C4-2B (cell line): ENCODE results near the gene MFAP2.

ENCODE experiments used
- CTCF ChIP-seq: fragments of 450-650 bp; conservative IDR thresholded peaks from 2 replicates; pipeline ENCODE4 v1.5.1; 2017; ENCODE audit warnings: mild to moderate bottlenecking
- ZFX ChIP-seq: fragments of 450-650 bp; IDR thresholded peaks from 2 replicates; pipeline ENCODE4 v1.6.1; 2017

- no peak for TF ChIP-seq CTCF
- TF ChIP-seq ZFX, result no peak
These were observed 37.0 kb upstream of the MFAP2 start for GRCh38 chr1:17017435-17017834.
